Smooth muscle cell (in vitro differentiated cells): ENCODE results near the gene GAB2. TPM values are rescaled to one million over a fixed set of nuclear protein-coding genes. Genes with fewer than 3 reads are reported as not detected.
"Not testable (repeated sequence)": the region's sequence is repeated elsewhere in the genome, so short reads cannot be mapped to it uniquely, and the experiment has no call there.

Source experiments
- DNase-seq: peaks from one replicate; lab custom pipeline; 2025; ENCODE audit not compliant: unreplicated experiment; lab: John Stamatoyannopoulos, UW
- H2AFZ ChIP-seq: fragments of 200-600 bp; sonication (generic); 2 replicates; pipeline ENCODE4 v1.6.0; 2016; ENCODE audit warnings: antibody characterized with exemption, low read depth, mild to moderate bottlenecking
- H3F3A ChIP-seq: fragments of 200-600 bp; sonication (generic); 2 replicates; pipeline ENCODE4 v1.6.0; 2017; ENCODE audit warnings: antibody characterized with exemption, low read depth
- H3K27ac ChIP-seq: fragments of 200-600 bp; sonication (generic); 2 replicates; pipeline ENCODE4 v1.5.1; 2016; ENCODE audit warnings: low read depth, mild to moderate bottlenecking
- H3K27me3 ChIP-seq: fragments of 200-600 bp; sonication (generic); 2 replicates; pipeline ENCODE4 v1.6.1; 2016; ENCODE audit warnings: low read depth, mild to moderate bottlenecking
- H3K36me3 ChIP-seq: fragments of 200-600 bp; sonication (generic); 2 replicates; pipeline ENCODE4 v1.5.1; 2016; ENCODE audit warnings: low read depth
- H3K4me1 ChIP-seq: fragments of 200-600 bp; sonication (generic); 2 replicates; pipeline ENCODE4 v1.5.1; 2016; ENCODE audit warnings: low read depth
- H3K4me2 ChIP-seq: fragments of 200-600 bp; sonication (generic); 2 replicates; pipeline ENCODE4 v1.6.0; 2016; ENCODE audit warnings: mild to moderate bottlenecking
- H3K4me3 ChIP-seq: fragments of 200-600 bp; sonication (generic); 2 replicates; pipeline ENCODE4 v1.5.1; 2016; ENCODE audit warnings: mild to moderate bottlenecking
- H3K79me2 ChIP-seq: fragments of 200-600 bp; sonication (generic); 2 replicates; pipeline ENCODE4 v1.6.0; 2016; ENCODE audit warnings: low read depth, mild to moderate bottlenecking
- H3K9ac ChIP-seq: fragments of 200-600 bp; sonication (generic); 2 replicates; pipeline ENCODE4 v1.6.0; 2016; ENCODE audit warnings: low read depth
- H3K9me3 ChIP-seq: fragments of 200-600 bp; sonication (generic); replicated peaks from 2 replicates; pipeline ENCODE4 v1.5.1; 2016; ENCODE audit warnings: low read depth
- H4K20me1 ChIP-seq: fragments of 200-600 bp; sonication (generic); 2 replicates; pipeline ENCODE4 v1.6.0; 2016; ENCODE audit warnings: low read depth
- CTCF ChIP-seq: fragments of 200-600 bp; sonication (generic); IDR thresholded peaks from 2 replicates; pipeline ENCODE4 v1.5.1; 2017; ENCODE audit warnings: borderline replicate concordance, mild to moderate bottlenecking, antibody characterized with exemption; ENCODE audit not compliant: insufficient read depth, poor library complexity, severe bottlenecking
- WGBS: methylation state at CpG from one replicate; pipeline ENCODE4 v1.1.7; 2016; ENCODE audit warnings: low lambda C conversion rate; 5-methylcytosine and 5-hydroxymethylcytosine counted together
- polyA plus RNA-seq: library from polyadenylated mRNA; unstranded; fragments of >200 nt; fragmentation: Nextera tagmentation; extraction: Ambion mirVana; gene quantifications from 2 replicates; pipeline ENCODE4 v1.2.1, GENCODE V29; 2016
- total RNA-seq: library from RNA; depleted of rRNA; stranded (reverse); fragments of >200 nt; gene quantifications from 2 replicates; pipeline ENCODE4 v1.2.3, GENCODE V29; 2014

The GAB2 gene
- total and polyA plus RNA-seq, 2 experiments from 2014 or later: 4.2 to 9.7 TPM

- Histone ChIP-seq H2AFZ (no peak overlapping the region), H3K4me1 (no peaks in the 10 kb centered on the region), H3K36me3 (no peaks in the 10 kb centered on the region), H3K79me2 (no peaks in the 10 kb centered on the region), H3K4me3 (no peak overlapping the region), H3K27me3 (no peaks in the 10 kb centered on the region), H3K4me2 (no peak overlapping the region), H3K9ac (no peak overlapping the region), H3K27ac (no peak overlapping the region), H3F3A (no peaks in the 10 kb centered on the region), H4K20me1 (no peaks in the 10 kb centered on the region), H3K9me3 (no peaks in the 10 kb centered on the region)
- DNase-seq: no peak
- over 99% methylated on average over 10 of the region's 10 CpGs for WGBS
- TF ChIP-seq CTCF: no peak
These were observed 240.9 kb downstream of the GAB2 start for GRCh38 chr11:78176605-78177141.

- not testable (repeated sequence) for H3K9ac ChIP-seq, H3F3A ChIP-seq, H4K20me1 ChIP-seq, H3K36me3 ChIP-seq, DNase-seq, H3K9me3 ChIP-seq, H3K4me3 ChIP-seq, H3K27me3 ChIP-seq, H3K4me2 ChIP-seq, H2AFZ ChIP-seq, H3K79me2 ChIP-seq, H3K4me1 ChIP-seq, H3K27ac ChIP-seq
- 97% methylated on average over 3 of the region's 3 CpGs for WGBS
These were observed 241.8 kb downstream of the GAB2 start for GRCh38 chr11:78175862-78176261.

- no peak for TF ChIP-seq CTCF
- H3K9ac ChIP-seq: no peak overlapping the region
- peaks cover 4% of the 10 kb centered on the region for H3K4me1 ChIP-seq
- WGBS: 97% methylated on average over 6 of the region's 6 CpGs
- H2AFZ ChIP-seq: no peak overlapping the region
- H3F3A ChIP-seq: peaks cover 2% of the 10 kb centered on the region
- no peak overlapping the region for H3K4me3 ChIP-seq
- no peaks in the 10 kb centered on the region for H3K9me3 ChIP-seq
- no peaks in the 10 kb centered on the region for H3K36me3 ChIP-seq
- H3K79me2 ChIP-seq: no peaks in the 10 kb centered on the region
- H3K4me2 ChIP-seq: no peak overlapping the region
- no peak for DNase-seq
- no peak overlapping the region for H3K27ac ChIP-seq
- no peaks in the 10 kb centered on the region for H4K20me1 ChIP-seq
- no peaks in the 10 kb centered on the region for H3K27me3 ChIP-seq
These were observed 245.7 kb downstream of the GAB2 start for GRCh38 chr11:78171951-78172350.

- H4K20me1 ChIP-seq: no peaks in the 10 kb centered on the region
- no peak overlapping the region for H2AFZ ChIP-seq
- no peaks in the 10 kb centered on the region for H3K9me3 ChIP-seq
- H3K9ac ChIP-seq: no peak overlapping the region
- no peaks in the 10 kb centered on the region for H3K79me2 ChIP-seq
- TF ChIP-seq CTCF: no peak
- no peak for DNase-seq
- no peak overlapping the region for H3K27ac ChIP-seq
- WGBS: 83% methylated on average over 7 of the region's 7 CpGs
- H3F3A ChIP-seq: peaks cover 3% of the 10 kb centered on the region
- H3K4me3 ChIP-seq: no peak overlapping the region
- H3K27me3 ChIP-seq: no peaks in the 10 kb centered on the region
- no peaks in the 10 kb centered on the region for H3K36me3 ChIP-seq
- H3K4me1 ChIP-seq: peaks cover 4% of the 10 kb centered on the region
- no peak overlapping the region for H3K4me2 ChIP-seq
These were observed 246.6 kb downstream of the GAB2 start for GRCh38 chr11:78170874-78171549.
